H9 (cell line): Measurements from ENCODE around the gene VILL. TPM values are rescaled to one million over a fixed set of nuclear protein-coding genes. Genes with fewer than 3 reads are reported as not detected.
A peak's percentile ranks its signal among the peaks of the same experiment; 100 is the strongest.

Source experiments
- DNase-seq: peaks from one replicate; pipeline ENCODE4 v3.0.0-alpha.2; 2017
- H2AFZ ChIP-seq: one replicate; pipeline ENCODE4 v1.6.1; 2013; ENCODE audit warnings: mild to moderate bottlenecking, low read length, control low read depth, moderate library complexity
- H2AK5ac ChIP-seq: 2 replicates; pipeline ENCODE4 v1.6.1; 2013; ENCODE audit warnings: low read length, control low read depth, mixed read lengths; ENCODE audit not compliant: insufficient read length
- H2BK120ac ChIP-seq: one replicate; pipeline ENCODE4 v1.6.1; 2013; ENCODE audit warnings: low read depth, mild to moderate bottlenecking, low read length, control low read depth, inconsistent platforms; ENCODE audit not compliant: poor library complexity, severe bottlenecking
- H2BK12ac ChIP-seq: 2 replicates; pipeline ENCODE4 v1.6.1; 2013; ENCODE audit warnings: low read length, control low read depth, mixed read lengths, low read depth; ENCODE audit not compliant: insufficient read length
- H2BK15ac ChIP-seq: 2 replicates; pipeline ENCODE4 v1.6.1; 2013; ENCODE audit warnings: low read depth, low read length, control low read depth
- H2BK20ac ChIP-seq: one replicate; pipeline ENCODE4 v1.6.1; 2013; ENCODE audit warnings: low read depth, mild to moderate bottlenecking, low read length, control low read depth, inconsistent platforms; ENCODE audit not compliant: poor library complexity, severe bottlenecking
- H2BK5ac ChIP-seq: 2 replicates; pipeline ENCODE4 v1.6.1; 2013; ENCODE audit warnings: low read length, control low read depth, mixed read lengths; ENCODE audit not compliant: insufficient read length
- H3K14ac ChIP-seq: 2 replicates; pipeline ENCODE4 v1.6.1; 2013; ENCODE audit warnings: low read length, control low read depth; ENCODE audit not compliant: insufficient read depth
- H3K18ac ChIP-seq: 2 replicates; pipeline ENCODE4 v1.6.1; 2013; ENCODE audit warnings: low read depth, mild to moderate bottlenecking, mixed read lengths, low read length, control low read depth; ENCODE audit not compliant: insufficient read length
- H3K23ac ChIP-seq: 2 replicates; pipeline ENCODE4 v1.6.1; 2013; ENCODE audit warnings: low read length, control low read depth, mixed read lengths, low read depth; ENCODE audit not compliant: insufficient read length
- H3K23me2 ChIP-seq: 2 replicates; pipeline ENCODE4 v1.6.1; 2013; ENCODE audit warnings: low read depth, mild to moderate bottlenecking, mixed read lengths, low read length, control low read depth; ENCODE audit not compliant: insufficient read length, poor library complexity, severe bottlenecking
- H3K27ac ChIP-seq: 2 replicates; pipeline ENCODE4 v1.5.1; 2013; ENCODE audit warnings: low read length, control low read depth, mixed read lengths, low read depth; ENCODE audit not compliant: insufficient read length
- H3K27me3 ChIP-seq: 2 replicates; pipeline ENCODE4 v1.6.1; 2013; ENCODE audit warnings: low read length, control low read depth, inconsistent platforms; ENCODE audit not compliant: insufficient read depth
- H3K4ac ChIP-seq: 2 replicates; pipeline ENCODE4 v1.6.1; 2013; ENCODE audit warnings: low read depth, mild to moderate bottlenecking, control low read depth, inconsistent platforms, low read length, moderate library complexity
- H3K4me1 ChIP-seq: 2 replicates; pipeline ENCODE4 v1.6.1; 2013; ENCODE audit warnings: low read length, control low read depth, inconsistent platforms; ENCODE audit not compliant: insufficient read depth
- H3K4me2 ChIP-seq: 2 replicates; pipeline ENCODE4 v1.6.1; 2013; ENCODE audit warnings: low read length, control low read depth, mixed read lengths; ENCODE audit not compliant: insufficient read length, insufficient read depth
- H3K56ac ChIP-seq: 2 replicates; pipeline ENCODE4 v1.6.1; 2013; ENCODE audit warnings: low read depth, mild to moderate bottlenecking, mixed read lengths, low read length, control low read depth; ENCODE audit not compliant: insufficient read length
- H3K79me1 ChIP-seq: 2 replicates; pipeline ENCODE4 v1.6.1; 2013; ENCODE audit warnings: low read depth, mild to moderate bottlenecking, moderate library complexity, low read length, control low read depth, inconsistent platforms; ENCODE audit not compliant: insufficient read depth, poor library complexity, severe bottlenecking
- H3K79me2 ChIP-seq: 2 replicates; pipeline ENCODE4 v1.6.1; 2013; ENCODE audit warnings: low read length, control low read depth, inconsistent platforms; ENCODE audit not compliant: insufficient read depth
- H3K9ac ChIP-seq: 2 replicates; pipeline ENCODE4 v1.6.1; 2013; ENCODE audit warnings: low read length, control low read depth, mixed read lengths; ENCODE audit not compliant: insufficient read length; ENCODE audit errors: extremely low read depth
- H3K9me3 ChIP-seq: one replicate; pipeline ENCODE4 v1.6.1; 2013; ENCODE audit warnings: low read depth, low read length, inconsistent platforms; ENCODE audit not compliant: control insufficient read depth
- H3T11ph ChIP-seq: one replicate; pipeline ENCODE4 v1.6.1; 2013; ENCODE audit warnings: mild to moderate bottlenecking, low read length, control low read depth, inconsistent platforms
- H4K20me1 ChIP-seq: one replicate; pipeline ENCODE4 v1.6.1; 2013; ENCODE audit not compliant: control insufficient read depth, insufficient read length, insufficient read depth
- H4K5ac ChIP-seq: 2 replicates; pipeline ENCODE4 v1.6.1; 2013; ENCODE audit warnings: low read depth, mild to moderate bottlenecking, mixed read lengths, low read length, control low read depth; ENCODE audit not compliant: insufficient read length
- H4K8ac ChIP-seq: replicated peaks from 2 replicates; pipeline ENCODE4 v1.6.1; 2013; ENCODE audit warnings: low read length, control low read depth, mixed read lengths, low read depth; ENCODE audit not compliant: insufficient read length
- H4K91ac ChIP-seq: 2 replicates; pipeline ENCODE4 v1.6.1; 2013; ENCODE audit warnings: low read depth, mild to moderate bottlenecking, moderate library complexity, mixed read lengths, low read length, control low read depth; ENCODE audit not compliant: insufficient read length
- H3K27ac Mint-ChIP-seq, 3 experiments: 2 replicates in 2 of 3; 3 replicates in 1 of 3; pipeline ENCODE4 v1.8.0; 2020 to 2021; ENCODE audit warnings: mixed read lengths in 3 of 3, mild to moderate bottlenecking in 1 of 3, moderate library complexity in 1 of 3
- H3K27me3 Mint-ChIP-seq: 2 replicates; pipeline ENCODE4 v1.8.0; 2021; ENCODE audit warnings: low read depth, mild to moderate bottlenecking, moderate library complexity, mixed read lengths
- H3K36me3 Mint-ChIP-seq, 3 experiments: 2 replicates in 2 of 3; 3 replicates in 1 of 3; pipeline ENCODE4 v1.8.0; 2020 to 2021; ENCODE audit warnings: low read depth in 3 of 3, mixed read lengths in 3 of 3; ENCODE audit not compliant: insufficient read depth in 1 of 3
- H3K4me1 Mint-ChIP-seq, 2 experiments: 2 replicates each; pipeline ENCODE4 v1.8.0; 2020; ENCODE audit warnings: mixed read lengths in 2 of 2
- H3K4me3 Mint-ChIP-seq, 2 experiments: 2 replicates in 1 of 2; 3 replicates in 1 of 2; pipeline ENCODE4 v1.8.0; 2020 to 2021; ENCODE audit warnings: mild to moderate bottlenecking in 2 of 2, mixed read lengths in 2 of 2, moderate library complexity in 1 of 2
- H3K9me3 Mint-ChIP-seq, 2 experiments: 2 replicates in 1 of 2; 3 replicates in 1 of 2; pipeline ENCODE4 v1.8.0; 2020; ENCODE audit warnings: mild to moderate bottlenecking in 2 of 2, mixed read lengths in 2 of 2, moderate library complexity in 1 of 2
- WGBS: extraction: QIAGEN DNeasy Blood & Tissue Kit; methylation state at CpG from one replicate; pipeline ENCODE4 v1.1.7; 2013; ENCODE audit warnings: missing lambda C conversion rate, low lambda C conversion rate, mixed read lengths; ENCODE audit not compliant: insufficient read length; ENCODE audit errors: extremely low coverage; 5-methylcytosine and 5-hydroxymethylcytosine counted together
- total RNA-seq: library from RNA; stranded (reverse); gene quantifications from 2 replicates; pipeline ENCODE4 v1.2.1, GENCODE V29; 2021
- TF ChIP-seq, protein P1 (sequence below): fragments of 200-600 bp; sonication (generic); conservative IDR thresholded peaks from 3 replicates; pipeline ENCODE4 v1.8.0; 2021; ENCODE audit warnings: antibody characterized with exemption, mild to moderate bottlenecking

Gene VILL
- total RNA-seq, 1 experiment from 2014 or later, result 3.2 TPM

DNA sequence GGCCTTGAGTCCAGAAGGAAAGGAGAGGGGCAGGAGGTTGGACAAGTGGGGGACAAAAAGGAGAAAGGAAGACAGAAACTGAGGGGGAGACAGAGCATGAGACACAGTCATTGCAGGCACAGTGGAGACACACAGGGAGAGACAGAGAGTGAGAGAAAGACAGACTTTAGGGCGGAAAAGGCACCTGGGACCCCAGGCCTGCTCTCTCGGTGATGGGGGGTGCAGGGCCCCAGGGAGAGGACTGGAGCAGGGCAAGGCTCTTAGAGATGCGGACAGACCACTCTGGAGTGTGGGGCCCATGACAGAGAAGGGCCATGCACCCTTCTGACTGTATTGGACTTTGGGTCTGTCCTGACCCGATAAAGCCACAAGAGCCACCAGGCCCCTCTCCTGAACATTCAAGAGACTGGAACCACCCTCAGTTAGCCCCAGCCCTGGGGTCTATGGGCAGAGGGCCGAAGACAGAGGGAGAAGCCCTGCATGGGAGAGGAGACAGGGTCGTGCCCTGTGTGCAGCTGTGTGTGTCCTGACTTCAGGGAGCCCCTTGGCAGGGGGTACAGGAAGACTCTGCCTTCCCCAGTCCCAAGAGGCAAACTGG, 26.4 kb downstream of the VILL start:
- WGBS, result no CpG with 5 or more reads among the region's 6 CpGs

More for the DNA sequence above, 26.4 kb downstream of the VILL start:
- Mint-ChIP-seq H3K9me3 (no peaks in the 10 kb centered on the region), H3K27me3 (no peaks in the 10 kb centered on the region), H3K36me3 (peaks cover 5 to 36% (median 19%) of the 10 kb centered on the region in 3 experiments; a peak in 6 of 7 replicates), H3K4me1 (no peaks in the 10 kb centered on the region), H3K27ac (peak overlapping the region in 1 of 3 experiments; percentile 93; a peak in 3 of 7 replicates), H3K4me3 (no peak overlapping the region)
- Histone ChIP-seq H4K8ac (no peak overlapping the region), H3K9me3 (no peaks in the 10 kb centered on the region), H2BK15ac (no peak overlapping the region; the same call in 1 of the 2 replicates), H3K56ac (no peak overlapping the region), H3K23ac (no peak overlapping the region), H3K14ac (no peak overlapping the region), H2BK12ac (no peak overlapping the region), H2BK120ac (no peak overlapping the region), H3K9ac (no peak overlapping the region), H2AFZ (no peak overlapping the region), H4K5ac (no peak overlapping the region), H4K91ac (no peak overlapping the region), H3T11ph (no peak overlapping the region), H3K4me1 (no peaks in the 10 kb centered on the region), H2BK20ac (no peak overlapping the region), H3K27me3 (no peaks in the 10 kb centered on the region), H3K4me2 (no peak overlapping the region), H3K23me2 (no peaks in the 10 kb centered on the region), H2BK5ac (no peak overlapping the region), H3K79me1 (no peaks in the 10 kb centered on the region), H3K79me2 (no peaks in the 10 kb centered on the region), H3K27ac (no peak overlapping the region), H3K4ac (no peak overlapping the region), H3K18ac (no peak overlapping the region), H4K20me1 (no peaks in the 10 kb centered on the region), H2AK5ac (no peak overlapping the region)
- TF ChIP-seq, protein P1, sequence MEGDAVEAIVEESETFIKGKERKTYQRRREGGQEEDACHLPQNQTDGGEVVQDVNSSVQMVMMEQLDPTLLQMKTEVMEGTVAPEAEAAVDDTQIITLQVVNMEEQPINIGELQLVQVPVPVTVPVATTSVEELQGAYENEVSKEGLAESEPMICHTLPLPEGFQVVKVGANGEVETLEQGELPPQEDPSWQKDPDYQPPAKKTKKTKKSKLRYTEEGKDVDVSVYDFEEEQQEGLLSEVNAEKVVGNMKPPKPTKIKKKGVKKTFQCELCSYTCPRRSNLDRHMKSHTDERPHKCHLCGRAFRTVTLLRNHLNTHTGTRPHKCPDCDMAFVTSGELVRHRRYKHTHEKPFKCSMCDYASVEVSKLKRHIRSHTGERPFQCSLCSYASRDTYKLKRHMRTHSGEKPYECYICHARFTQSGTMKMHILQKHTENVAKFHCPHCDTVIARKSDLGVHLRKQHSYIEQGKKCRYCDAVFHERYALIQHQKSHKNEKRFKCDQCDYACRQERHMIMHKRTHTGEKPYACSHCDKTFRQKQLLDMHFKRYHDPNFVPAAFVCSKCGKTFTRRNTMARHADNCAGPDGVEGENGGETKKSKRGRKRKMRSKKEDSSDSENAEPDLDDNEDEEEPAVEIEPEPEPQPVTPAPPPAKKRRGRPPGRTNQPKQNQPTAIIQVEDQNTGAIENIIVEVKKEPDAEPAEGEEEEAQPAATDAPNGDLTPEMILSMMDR, result no peak
- no peak for DNase-seq
